ENCODE data around the gene OPTC. TPM values are rescaled to one million over a fixed set of nuclear protein-coding genes. Genes with fewer than 3 reads are reported as not detected.

The OPTC gene
- total and polyA plus RNA-seq, 9 of the 15 experiments (the other 6 are each of a cell fraction or from before 2014, with no cell fraction given), result not detected

- TF ChIP-seq, protein P1, sequence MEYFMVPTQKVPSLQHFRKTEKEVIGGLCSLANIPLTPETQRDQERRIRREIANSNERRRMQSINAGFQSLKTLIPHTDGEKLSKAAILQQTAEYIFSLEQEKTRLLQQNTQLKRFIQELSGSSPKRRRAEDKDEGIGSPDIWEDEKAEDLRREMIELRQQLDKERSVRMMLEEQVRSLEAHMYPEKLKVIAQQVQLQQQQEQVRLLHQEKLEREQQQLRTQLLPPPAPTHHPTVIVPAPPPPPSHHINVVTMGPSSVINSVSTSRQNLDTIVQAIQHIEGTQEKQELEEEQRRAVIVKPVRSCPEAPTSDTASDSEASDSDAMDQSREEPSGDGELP (CRISPR knock-in tag; IDR thresholded peaks at IDR 0.05; ENCODE audit: borderline replicate concordance), result no peak
- TF ChIP-seq E4F1 (CRISPR knock-in tag; IDR thresholded peaks at IDR 0.05; ENCODE audit: borderline replicate concordance) (no peak), MAFK (IDR thresholded peaks at IDR 0.05; ENCODE audit: low read length) (no peak), PHF20 (IDR thresholded peaks at IDR 0.05; ENCODE audit: partially characterized antibody) (no peak), ARID2 (IDR thresholded peaks at IDR 0.05) (no peak), ZBTB17 (CRISPR knock-in tag; IDR thresholded peaks at IDR 0.05) (no peak), FOSL1 (tag; conservative IDR thresholded peaks at IDR 0.05) (no peak), BRD4 (IDR thresholded peaks at IDR 0.05) (no peak), ZNF12 (CRISPR knock-in tag; IDR thresholded peaks at IDR 0.05) (no peak), SRSF1 (IDR thresholded peaks at IDR 0.05; ENCODE audit: low read depth, low read length) (no peak)
- TF ChIP-seq, protein P2, sequence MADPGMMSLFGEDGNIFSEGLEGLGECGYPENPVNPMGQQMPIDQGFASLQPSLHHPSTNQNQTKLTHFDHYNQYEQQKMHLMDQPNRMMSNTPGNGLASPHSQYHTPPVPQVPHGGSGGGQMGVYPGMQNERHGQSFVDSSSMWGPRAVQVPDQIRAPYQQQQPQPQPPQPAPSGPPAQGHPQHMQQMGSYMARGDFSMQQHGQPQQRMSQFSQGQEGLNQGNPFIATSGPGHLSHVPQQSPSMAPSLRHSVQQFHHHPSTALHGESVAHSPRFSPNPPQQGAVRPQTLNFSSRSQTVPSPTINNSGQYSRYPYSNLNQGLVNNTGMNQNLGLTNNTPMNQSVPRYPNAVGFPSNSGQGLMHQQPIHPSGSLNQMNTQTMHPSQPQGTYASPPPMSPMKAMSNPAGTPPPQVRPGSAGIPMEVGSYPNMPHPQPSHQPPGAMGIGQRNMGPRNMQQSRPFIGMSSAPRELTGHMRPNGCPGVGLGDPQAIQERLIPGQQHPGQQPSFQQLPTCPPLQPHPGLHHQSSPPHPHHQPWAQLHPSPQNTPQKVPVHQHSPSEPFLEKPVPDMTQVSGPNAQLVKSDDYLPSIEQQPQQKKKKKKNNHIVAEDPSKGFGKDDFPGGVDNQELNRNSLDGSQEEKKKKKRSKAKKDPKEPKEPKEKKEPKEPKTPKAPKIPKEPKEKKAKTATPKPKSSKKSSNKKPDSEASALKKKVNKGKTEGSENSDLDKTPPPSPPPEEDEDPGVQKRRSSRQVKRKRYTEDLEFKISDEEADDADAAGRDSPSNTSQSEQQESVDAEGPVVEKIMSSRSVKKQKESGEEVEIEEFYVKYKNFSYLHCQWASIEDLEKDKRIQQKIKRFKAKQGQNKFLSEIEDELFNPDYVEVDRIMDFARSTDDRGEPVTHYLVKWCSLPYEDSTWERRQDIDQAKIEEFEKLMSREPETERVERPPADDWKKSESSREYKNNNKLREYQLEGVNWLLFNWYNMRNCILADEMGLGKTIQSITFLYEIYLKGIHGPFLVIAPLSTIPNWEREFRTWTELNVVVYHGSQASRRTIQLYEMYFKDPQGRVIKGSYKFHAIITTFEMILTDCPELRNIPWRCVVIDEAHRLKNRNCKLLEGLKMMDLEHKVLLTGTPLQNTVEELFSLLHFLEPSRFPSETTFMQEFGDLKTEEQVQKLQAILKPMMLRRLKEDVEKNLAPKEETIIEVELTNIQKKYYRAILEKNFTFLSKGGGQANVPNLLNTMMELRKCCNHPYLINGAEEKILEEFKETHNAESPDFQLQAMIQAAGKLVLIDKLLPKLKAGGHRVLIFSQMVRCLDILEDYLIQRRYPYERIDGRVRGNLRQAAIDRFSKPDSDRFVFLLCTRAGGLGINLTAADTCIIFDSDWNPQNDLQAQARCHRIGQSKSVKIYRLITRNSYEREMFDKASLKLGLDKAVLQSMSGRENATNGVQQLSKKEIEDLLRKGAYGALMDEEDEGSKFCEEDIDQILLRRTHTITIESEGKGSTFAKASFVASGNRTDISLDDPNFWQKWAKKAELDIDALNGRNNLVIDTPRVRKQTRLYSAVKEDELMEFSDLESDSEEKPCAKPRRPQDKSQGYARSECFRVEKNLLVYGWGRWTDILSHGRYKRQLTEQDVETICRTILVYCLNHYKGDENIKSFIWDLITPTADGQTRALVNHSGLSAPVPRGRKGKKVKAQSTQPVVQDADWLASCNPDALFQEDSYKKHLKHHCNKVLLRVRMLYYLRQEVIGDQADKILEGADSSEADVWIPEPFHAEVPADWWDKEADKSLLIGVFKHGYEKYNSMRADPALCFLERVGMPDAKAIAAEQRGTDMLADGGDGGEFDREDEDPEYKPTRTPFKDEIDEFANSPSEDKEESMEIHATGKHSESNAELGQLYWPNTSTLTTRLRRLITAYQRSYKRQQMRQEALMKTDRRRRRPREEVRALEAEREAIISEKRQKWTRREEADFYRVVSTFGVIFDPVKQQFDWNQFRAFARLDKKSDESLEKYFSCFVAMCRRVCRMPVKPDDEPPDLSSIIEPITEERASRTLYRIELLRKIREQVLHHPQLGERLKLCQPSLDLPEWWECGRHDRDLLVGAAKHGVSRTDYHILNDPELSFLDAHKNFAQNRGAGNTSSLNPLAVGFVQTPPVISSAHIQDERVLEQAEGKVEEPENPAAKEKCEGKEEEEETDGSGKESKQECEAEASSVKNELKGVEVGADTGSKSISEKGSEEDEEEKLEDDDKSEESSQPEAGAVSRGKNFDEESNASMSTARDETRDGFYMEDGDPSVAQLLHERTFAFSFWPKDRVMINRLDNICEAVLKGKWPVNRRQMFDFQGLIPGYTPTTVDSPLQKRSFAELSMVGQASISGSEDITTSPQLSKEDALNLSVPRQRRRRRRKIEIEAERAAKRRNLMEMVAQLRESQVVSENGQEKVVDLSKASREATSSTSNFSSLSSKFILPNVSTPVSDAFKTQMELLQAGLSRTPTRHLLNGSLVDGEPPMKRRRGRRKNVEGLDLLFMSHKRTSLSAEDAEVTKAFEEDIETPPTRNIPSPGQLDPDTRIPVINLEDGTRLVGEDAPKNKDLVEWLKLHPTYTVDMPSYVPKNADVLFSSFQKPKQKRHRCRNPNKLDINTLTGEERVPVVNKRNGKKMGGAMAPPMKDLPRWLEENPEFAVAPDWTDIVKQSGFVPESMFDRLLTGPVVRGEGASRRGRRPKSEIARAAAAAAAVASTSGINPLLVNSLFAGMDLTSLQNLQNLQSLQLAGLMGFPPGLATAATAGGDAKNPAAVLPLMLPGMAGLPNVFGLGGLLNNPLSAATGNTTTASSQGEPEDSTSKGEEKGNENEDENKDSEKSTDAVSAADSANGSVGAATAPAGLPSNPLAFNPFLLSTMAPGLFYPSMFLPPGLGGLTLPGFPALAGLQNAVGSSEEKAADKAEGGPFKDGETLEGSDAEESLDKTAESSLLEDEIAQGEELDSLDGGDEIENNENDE (IDR thresholded peaks at IDR 0.05; ENCODE audit: low read depth, low read length), result no peak
These were observed 32.6 kb downstream of the OPTC start (continued) for GRCh38 chr1:203526572-203526971.

Measured in K562 (cell line).